ENCODE results near the gene PIK3C3. TPM values are rescaled to one million over a fixed set of nuclear protein-coding genes. Genes with fewer than 3 reads are reported as not detected.

The PIK3C3 gene
- total and polyA plus RNA-seq, 2 of the 8 experiments (the other 6 are each of a cell fraction or from before 2014, with no cell fraction given) = 15.3 to 47.4 TPM

DNA sequence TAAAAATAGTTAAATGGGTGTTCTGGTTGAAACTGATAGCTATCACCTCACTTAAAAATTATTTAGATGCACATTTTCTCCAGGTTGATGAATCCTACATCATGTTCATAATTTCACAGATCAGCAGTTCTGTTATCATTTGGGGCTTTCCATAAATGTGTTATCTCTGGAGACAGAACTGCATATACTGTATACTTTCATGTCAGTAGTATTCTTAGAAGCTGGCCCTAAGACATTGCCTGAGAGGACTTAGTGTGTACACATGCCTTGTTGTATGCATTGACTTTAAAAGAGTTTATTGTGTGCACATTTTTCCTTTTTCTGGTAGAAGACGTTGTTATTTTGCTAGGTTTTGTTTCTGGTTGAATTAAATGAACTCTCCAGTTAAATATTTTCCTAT lies 41.0 kb downstream of the PIK3C3 start:
- Histone ChIP-seq H3K27ac (ENCODE audit: low read depth, low read length) (no peak overlapping the region), H3K18ac (ENCODE audit: extremely low read depth, low read length) (no peak overlapping the region), H3K23me2 (ENCODE audit: low read depth, low read length) (no peaks in the 10 kb centered on the region), H2AFZ (ENCODE audit: low read length) (no peak overlapping the region), H3K14ac (ENCODE audit: insufficient read length) (no peak overlapping the region), H3K36me3 (ENCODE audit: control insufficient read depth in 2 of 4, insufficient read depth in 4 of 4, low read length in 3 of 4) (peaks cover 0 to 34% (median 7%) of the 10 kb centered on the region in 4 experiments; a peak in 6 of 8 replicates), H4K20me1 (replicated peaks in 1 of 2; ENCODE audit: control insufficient read depth in 1 of 2, insufficient read depth in 2 of 2, low read length in 2 of 2) (peaks cover 0 to 1% of the 10 kb centered on the region in 2 experiments), H2BK20ac (ENCODE audit: low read length) (no peak overlapping the region), H3K4me1 (replicated peaks in 1 of 4; ENCODE audit: control insufficient read depth in 3 of 4, insufficient read depth in 4 of 4, low read length in 3 of 4) (peaks cover 0 to 3% (median 0%) of the 10 kb centered on the region in 4 experiments; a peak in 1 of 7 replicates), H2BK120ac (replicated peaks; ENCODE audit: low read depth, low read length) (no peak overlapping the region), H3K56ac (replicated peaks; ENCODE audit: insufficient read length, low read depth, low read length) (no peak overlapping the region), H3K4me2 (ENCODE audit: insufficient read depth in 1 of 2, low read depth in 2 of 2, low read length in 2 of 2) (no peak overlapping the region), H2BK12ac (ENCODE audit: low read depth, low read length) (no peak overlapping the region), H3K9me3 (ENCODE audit: insufficient read depth in 2 of 2, low read depth in 1 of 2, low read length in 1 of 2) (no peaks in the 10 kb centered on the region), H4K8ac (ENCODE audit: extremely low read depth, insufficient read depth, low read length) (no peak overlapping the region), H2BK5ac (ENCODE audit: low read depth, low read length) (no peak overlapping the region), H2BK15ac (ENCODE audit: low read length) (no peak overlapping the region), H2AK5ac (ENCODE audit: low read depth, low read length) (no peak overlapping the region), H4K91ac (replicated peaks; ENCODE audit: insufficient read length, low read length) (no peak overlapping the region), H3K79me2 (ENCODE audit: control insufficient read depth in 1 of 2, insufficient read depth in 2 of 2, low read length in 2 of 2) (no peaks in the 10 kb centered on the region), H3K4ac (replicated peaks; ENCODE audit: insufficient read length, low read depth, low read length) (no peak overlapping the region), H3K23ac (ENCODE audit: insufficient read length) (no peak overlapping the region), H3K79me1 (ENCODE audit: low read depth, low read length) (no peaks in the 10 kb centered on the region), H3K9ac (replicated peaks in 1 of 4; ENCODE audit: extremely low read depth in 1 of 4, low read depth in 3 of 4, low read length in 3 of 4) (no peak overlapping the region), H4K5ac (ENCODE audit: insufficient read length, low read depth, low read length) (no peak overlapping the region), H3K4me3 (ENCODE audit: extremely low read depth in 1 of 4, insufficient read depth in 2 of 4, low read depth in 3 of 4, low read length in 4 of 4) (no peak overlapping the region), H3K27me3 (replicated peaks in 1 of 4; ENCODE audit: control insufficient read depth in 3 of 4, extremely low read depth in 1 of 4, insufficient read depth in 3 of 4, low read length in 3 of 4) (no peaks in the 10 kb centered on the region)
- ChIA-PET CTCF (ENCODE audit: partially characterized antibody) (interaction anchor here (0.9 to 1.0 kb wide), 2 partner anchors 20 to 32 kb away, joined by 3 to 4 read pairs; no protein-coding TSS in a partner anchor), POLR2A (ENCODE audit: partially characterized antibody) (no interaction called here)
- DNase-seq (ENCODE audit: low read depth in 1 of 2, low spot score in 2 of 2) (no peak), FAIRE-seq (no peak)
- 68% methylated on average over 1 of the region's 1 CpG; no CpG with 5 or more reads in 1 of the 2 experiments for WGBS, 2 experiments (ENCODE audit: extremely low coverage in 1 of 2, insufficient coverage in 1 of 2, insufficient read length in 1 of 2, insufficient replicate concordance in 2 of 2, low coverage in 1 of 2, low lambda C conversion rate in 2 of 2, missing lambda C conversion rate in 1 of 2)
- TF ChIP-seq YY1 (IDR thresholded peaks at IDR 0.05; ENCODE audit: low read depth, low read length) (no peak), RFX5 (IDR thresholded peaks at IDR 0.05; ENCODE audit: borderline replicate concordance, low read depth, low read length) (no peak), KDM5A (IDR thresholded peaks at IDR 0.05; ENCODE audit: low read length) (no peak), KDM4A (IDR thresholded peaks at IDR 0.05; ENCODE audit: low read depth, low read length, severe bottlenecking) (no peak), SRF (IDR thresholded peaks at IDR 0.05; ENCODE audit: low read depth, low read length) (no peak), JUN (IDR thresholded peaks at IDR 0.05; ENCODE audit: low read depth, low read length) (no peak), POLR2A (IDR thresholded peaks at IDR 0.05; ENCODE audit: control extremely low read depth in 1 of 2, low read depth in 2 of 2, low read length in 2 of 2) (no peak), TBP (IDR thresholded peaks at IDR 0.05; ENCODE audit: low read depth, low read length) (no peak), PHF8 (conservative IDR thresholded peaks at IDR 0.05; ENCODE audit: low read depth, low read length) (no peak), BACH1 (IDR thresholded peaks at IDR 0.05; ENCODE audit: low read length) (no peak), SP1 (IDR thresholded peaks at IDR 0.05; ENCODE audit: low read depth, low read length) (no peak), CREB1 (IDR thresholded peaks at IDR 0.05) (no peak), JUND (IDR thresholded peaks at IDR 0.05; ENCODE audit: low read length) (no peak)
- TF ChIP-seq, protein P1, sequence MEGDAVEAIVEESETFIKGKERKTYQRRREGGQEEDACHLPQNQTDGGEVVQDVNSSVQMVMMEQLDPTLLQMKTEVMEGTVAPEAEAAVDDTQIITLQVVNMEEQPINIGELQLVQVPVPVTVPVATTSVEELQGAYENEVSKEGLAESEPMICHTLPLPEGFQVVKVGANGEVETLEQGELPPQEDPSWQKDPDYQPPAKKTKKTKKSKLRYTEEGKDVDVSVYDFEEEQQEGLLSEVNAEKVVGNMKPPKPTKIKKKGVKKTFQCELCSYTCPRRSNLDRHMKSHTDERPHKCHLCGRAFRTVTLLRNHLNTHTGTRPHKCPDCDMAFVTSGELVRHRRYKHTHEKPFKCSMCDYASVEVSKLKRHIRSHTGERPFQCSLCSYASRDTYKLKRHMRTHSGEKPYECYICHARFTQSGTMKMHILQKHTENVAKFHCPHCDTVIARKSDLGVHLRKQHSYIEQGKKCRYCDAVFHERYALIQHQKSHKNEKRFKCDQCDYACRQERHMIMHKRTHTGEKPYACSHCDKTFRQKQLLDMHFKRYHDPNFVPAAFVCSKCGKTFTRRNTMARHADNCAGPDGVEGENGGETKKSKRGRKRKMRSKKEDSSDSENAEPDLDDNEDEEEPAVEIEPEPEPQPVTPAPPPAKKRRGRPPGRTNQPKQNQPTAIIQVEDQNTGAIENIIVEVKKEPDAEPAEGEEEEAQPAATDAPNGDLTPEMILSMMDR (IDR thresholded peaks at IDR 0.05; ENCODE audit: control extremely low read depth in 1 of 3, insufficient read depth in 1 of 3, low read depth in 1 of 3, low read length in 3 of 3) = no peak
